Neuron (in vitro differentiated cells): ENCODE measurements around the gene CT45A3.
"Not testable (repeated sequence)": the region's sequence is repeated elsewhere in the genome, so short reads cannot be mapped to it uniquely, and the experiment has no call there.

ENCODE experiments used
- H2AFZ ChIP-seq: one replicate; pipeline ENCODE4 v1.6.1; 2013; ENCODE audit warnings: low read depth, mild to moderate bottlenecking, inconsistent platforms, low read length, moderate library complexity
- H3K27me3 ChIP-seq: one replicate; pipeline ENCODE4 v1.6.1; 2013; ENCODE audit warnings: low read length; ENCODE audit not compliant: insufficient read depth
- H3K36me3 ChIP-seq: one replicate; pipeline ENCODE4 v1.6.1; 2013; ENCODE audit warnings: low read length; ENCODE audit not compliant: insufficient read depth
- H3K4me1 ChIP-seq: one replicate; pipeline ENCODE4 v1.6.1; 2013; ENCODE audit warnings: low read length; ENCODE audit not compliant: insufficient read depth
- H3K4me3 ChIP-seq: 2 replicates; pipeline ENCODE4 v1.5.1; 2013; ENCODE audit warnings: mild to moderate bottlenecking, low read length, moderate library complexity
- H3K9me3 ChIP-seq: one replicate; pipeline ENCODE4 v1.6.1; 2013; ENCODE audit warnings: low read length

Gene CT45A3

GRCh38 chrX:135768091-135768490, at the start of gene CT45A3:
Gene CT45A3, minus strand, starts transcription at chrX:135768191. Its CDS starts 3,747 bp downstream, at chrX:135764444.
- not testable (repeated sequence) for H3K27me3 ChIP-seq, H3K4me3 ChIP-seq, H2AFZ ChIP-seq, H3K4me1 ChIP-seq, H3K36me3 ChIP-seq, H3K9me3 ChIP-seq

- not testable (repeated sequence) for H3K27me3 ChIP-seq, H3K36me3 ChIP-seq, H3K4me1 ChIP-seq, H3K9me3 ChIP-seq, H3K4me3 ChIP-seq, H2AFZ ChIP-seq
Observed at GRCh38 chrX:135802687-135803086, 34.7 kb upstream of the CT45A3 start, which contains the start of gene CT45A6. Gene CT45A6, minus strand, starts transcription at chrX:135802787. Its CDS starts 3,794 bp downstream, at chrX:135798993.

- H3K4me1 ChIP-seq, H3K4me3 ChIP-seq, H3K9me3 ChIP-seq, H3K36me3 ChIP-seq, H2AFZ ChIP-seq, H3K27me3 ChIP-seq: not testable (repeated sequence)
Observed at GRCh38 chrX:135785403-135785802, 17.4 kb upstream of the CT45A3 start, which contains the start of gene CT45A5. Gene CT45A5, minus strand, starts transcription at chrX:135785503. Its CDS starts 3,774 bp downstream, at chrX:135781729.

GRCh38 chrX:135744739-135745138, 23.3 kb downstream of the CT45A3 start:
- not testable (repeated sequence) for H3K27me3 ChIP-seq, H3K9me3 ChIP-seq, H3K4me3 ChIP-seq, H2AFZ ChIP-seq, H3K36me3 ChIP-seq, H3K4me1 ChIP-seq

- Histone ChIP-seq H3K9me3 (no peaks in the 10 kb centered on the region), H3K4me3 (no peak overlapping the region), H2AFZ (no peak overlapping the region), H3K27me3 (no peaks in the 10 kb centered on the region), H3K4me1 (no peaks in the 10 kb centered on the region), H3K36me3 (no peaks in the 10 kb centered on the region)
Observed at GRCh38 chrX:135741192-135741715, 26.7 kb downstream of the CT45A3 start.

GRCh38 chrX:135740681-135741149, 27.3 kb downstream of the CT45A3 start:
- Histone ChIP-seq H3K9me3 (no peaks in the 10 kb centered on the region), H3K36me3 (no peaks in the 10 kb centered on the region), H3K4me1 (no peaks in the 10 kb centered on the region), H2AFZ (no peak overlapping the region), H3K27me3 (no peaks in the 10 kb centered on the region), H3K4me3 (no peak overlapping the region)

- Histone ChIP-seq H3K27me3 (no peaks in the 10 kb centered on the region), H3K9me3 (no peaks in the 10 kb centered on the region), H3K4me3 (no peak overlapping the region), H3K4me1 (no peaks in the 10 kb centered on the region), H3K36me3 (no peaks in the 10 kb centered on the region), H2AFZ (no peak overlapping the region)
Observed at GRCh38 chrX:135737366-135738071, 30.5 kb downstream of the CT45A3 start.

GRCh38 chrX:135734666-135735065, 33.3 kb downstream of the CT45A3 start:
- not testable (repeated sequence) for H3K27me3 ChIP-seq, H3K4me1 ChIP-seq, H3K36me3 ChIP-seq, H2AFZ ChIP-seq, H3K9me3 ChIP-seq, H3K4me3 ChIP-seq

GRCh38 chrX:135713795-135714194, 54.2 kb downstream of the CT45A3 start:
- no peak overlapping the region for H2AFZ ChIP-seq
- no peaks in the 10 kb centered on the region for H3K9me3 ChIP-seq
- H3K4me1 ChIP-seq, result no peaks in the 10 kb centered on the region
- H3K36me3 ChIP-seq, result no peaks in the 10 kb centered on the region
- no peaks in the 10 kb centered on the region for H3K27me3 ChIP-seq
- H3K4me3 ChIP-seq, result no peak overlapping the region

GRCh38 chrX:135713183-135713689, 54.8 kb downstream of the CT45A3 start, which contains the start of gene CT45A1:
Gene CT45A1, plus strand, starts transcription at chrX:135713639. Its CDS starts 5,302 bp downstream, at chrX:135718941.
- not testable (repeated sequence) for H3K4me3 ChIP-seq, H3K36me3 ChIP-seq, H2AFZ ChIP-seq, H3K9me3 ChIP-seq, H3K27me3 ChIP-seq, H3K4me1 ChIP-seq
